Esophagus muscularis mucosa (tissue), 4 donors: ENCODE data around the gene RABGGTA. TPM values are rescaled to one million over a fixed set of nuclear protein-coding genes. Genes with fewer than 3 reads are reported as not detected.

ENCODE experiments used
- DNase-seq: peaks from one replicate; pipeline ENCODE4 v3.0.0-alpha.2; 2017; ENCODE audit errors: extremely low spot score
- H3K27ac ChIP-seq, 4 donors: fragments of 200-600 bp; sonication (generic); replicated peaks in 1 of 4; 1 replicate in 3 of 4; 2 replicates in 1 of 4; pipeline ENCODE4 v1.5.1; 2016 to 2019; ENCODE audit warnings: mild to moderate bottlenecking in 1 of 4
- H3K27me3 ChIP-seq, 4 donors: fragments of 200-600 bp; sonication (generic); one replicate each; pipeline versions ENCODE4 v1.5.1 to v1.6.0; 2016 to 2019
- H3K36me3 ChIP-seq, 4 donors: fragments of 200-600 bp; sonication (generic); one replicate each; pipeline ENCODE4 v1.5.1; 2016 to 2019
- H3K4me1 ChIP-seq, 4 donors: fragments of 200-600 bp; sonication (generic); one replicate each; pipeline ENCODE4 v1.5.1; 2016 to 2019
- H3K4me3 ChIP-seq, 4 donors: fragments of 200-600 bp; sonication (generic); 1 replicate in 2 of 4; 2 replicates in 2 of 4; pipeline ENCODE4 v1.5.1; 2016 to 2019; ENCODE audit warnings: mild to moderate bottlenecking in 4 of 4, moderate library complexity in 1 of 4
- H3K9me3 ChIP-seq, 4 donors: fragments of 200-600 bp; sonication (generic); 1 replicate in 3 of 4; 2 replicates in 1 of 4; pipeline ENCODE4 v1.5.1; 2016 to 2019
- CTCF ChIP-seq, 3 experiments: fragments of 200-600 bp in 2 of 3; fragments of 450-650 bp in 1 of 3; sonication (generic) in 2 of 3; IDR thresholded peaks; one replicate each; pipeline ENCODE4 v1.5.1; 2017 to 2019; ENCODE audit warnings: antibody characterized with exemption in 3 of 3, mild to moderate bottlenecking in 2 of 3, moderate library complexity in 1 of 3
- EP300 ChIP-seq: sonication (generic); formaldehyde crosslinking; IDR thresholded peaks from one replicate; pipeline ENCODE4 v1.6.1; 2017; ENCODE audit warnings: antibody characterized with exemption
- POLR2A ChIP-seq: fragments of 450-650 bp; IDR thresholded peaks from one replicate; pipeline ENCODE4 v1.6.1; 2017; ENCODE audit warnings: antibody characterized with exemption, moderate library complexity, mild to moderate bottlenecking, low read depth
- POLR2AphosphoS5 ChIP-seq, 2 donors: sonication (generic); formaldehyde crosslinking; IDR thresholded peaks; one replicate each; pipeline ENCODE4 v1.6.1; 2017; ENCODE audit warnings: antibody characterized with exemption in 2 of 2
- WGBS: methylation state at CpG from one replicate; pipeline ENCODE4 v1.1.5; 2018; 5-methylcytosine and 5-hydroxymethylcytosine counted together
- intact Hi-C: fragments of 100-400 bp; cut with DNase I; formaldehyde crosslinking; loops from one replicate; pipeline ENCODE4 v1.15.1; 2023
- total RNA-seq, 4 donors: library from RNA; depleted of rRNA; stranded (reverse); fragments of >200 nt; gene quantifications; one replicate each; pipeline versions ENCODE4 v1.1.0 to v1.2.1, GENCODE V29; 2016

The RABGGTA gene
- total RNA-seq, 4 donors from 2014 or later, result 14.6 to 27.8 (median 20.3) TPM

DNA sequence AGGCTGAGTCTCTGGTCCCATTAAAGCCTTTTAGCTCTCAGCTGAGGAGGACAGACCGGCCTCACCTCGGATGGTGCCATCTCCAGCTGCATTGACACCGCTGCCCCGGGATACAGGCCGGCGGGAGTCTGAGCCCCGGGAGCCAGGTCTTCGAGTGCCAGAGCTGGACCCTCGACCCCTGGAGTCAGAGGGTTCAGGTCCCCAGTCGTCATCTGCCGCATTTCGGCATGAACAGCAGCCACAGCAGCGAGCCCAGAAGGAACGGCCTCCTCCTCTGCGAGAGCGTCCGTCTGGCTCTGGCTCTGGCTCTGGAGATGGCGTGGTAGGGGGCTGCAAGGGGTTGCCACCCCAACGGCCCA, 9.4 kb downstream of the RABGGTA start:
- intact Hi-C loops, result no loop called here
- H3K4me3 ChIP-seq, result no peak overlapping the region
- no peaks in the 10 kb centered on the region for H3K9me3 ChIP-seq
- WGBS, result 93% methylated on average over 8 of the region's 19 CpGs
- H3K27ac ChIP-seq, result no peak overlapping the region
- peaks cover 0 to 9% (median 2%) of the 10 kb centered on the region in 4 donors for H3K4me1 ChIP-seq
- TF ChIP-seq EP300 (no peak), CTCF (IDR thresholded peaks at IDR 0.05) (no peak), POLR2AphosphoS5 (IDR thresholded peaks at IDR 0.05) (no peak), POLR2A (no peak)
- peaks cover 8 to 32% (median 21%) of the 10 kb centered on the region in 4 donors for H3K36me3 ChIP-seq
- DNase-seq, result no peak
- H3K27me3 ChIP-seq, result no peaks in the 10 kb centered on the region

DNA sequence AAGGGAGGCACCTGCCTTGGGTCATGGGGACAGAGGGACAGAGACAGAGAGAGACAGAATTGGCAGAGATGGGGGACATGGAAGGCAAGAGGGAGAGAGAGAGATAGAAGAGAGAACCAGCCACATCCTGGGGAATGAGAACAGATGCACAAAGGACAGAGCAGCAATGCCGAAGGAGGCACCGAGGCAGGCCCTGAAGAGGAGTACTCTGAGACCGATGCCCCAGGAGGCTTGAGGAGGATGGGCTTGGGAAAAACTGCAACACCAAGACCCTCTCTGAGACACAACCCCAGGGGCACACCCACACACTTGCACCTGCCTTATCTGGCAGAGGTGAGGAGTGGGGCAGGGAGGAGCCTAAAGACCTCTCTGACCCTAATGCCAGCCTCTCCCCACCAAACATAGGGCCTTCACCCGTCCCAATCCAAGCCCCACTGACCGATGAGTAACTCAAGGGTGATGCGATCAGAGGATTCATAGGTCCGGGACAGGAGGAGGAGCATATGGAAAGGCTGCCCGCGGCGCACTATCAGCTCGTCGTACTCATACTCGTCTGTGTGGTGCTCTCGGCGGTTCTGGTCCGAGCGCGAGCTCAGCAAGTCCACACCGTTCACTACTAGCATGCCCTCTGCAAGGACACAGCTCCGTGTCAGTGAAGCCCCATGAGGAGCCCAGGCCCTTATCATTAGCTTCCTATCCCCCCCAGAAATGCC, 10.0 kb downstream of the RABGGTA start:
- H3K9me3 ChIP-seq, result no peaks in the 10 kb centered on the region
- H3K27ac ChIP-seq, result no peak overlapping the region
- WGBS, result 92% methylated on average over 18 of the region's 20 CpGs
- peaks cover 0 to 9% (median 2%) of the 10 kb centered on the region in 4 donors for H3K4me1 ChIP-seq
- H3K27me3 ChIP-seq, result no peaks in the 10 kb centered on the region
- TF ChIP-seq POLR2A (no peak), CTCF (IDR thresholded peaks at IDR 0.05) (no peak), POLR2AphosphoS5 (IDR thresholded peaks at IDR 0.05) (no peak)
- H3K36me3 ChIP-seq, result peaks cover 3 to 27% (median 16%) of the 10 kb centered on the region in 4 donors
- intact Hi-C loops, result no loop called here
- no peak for DNase-seq
- H3K4me3 ChIP-seq, result no peak overlapping the region

DNA sequence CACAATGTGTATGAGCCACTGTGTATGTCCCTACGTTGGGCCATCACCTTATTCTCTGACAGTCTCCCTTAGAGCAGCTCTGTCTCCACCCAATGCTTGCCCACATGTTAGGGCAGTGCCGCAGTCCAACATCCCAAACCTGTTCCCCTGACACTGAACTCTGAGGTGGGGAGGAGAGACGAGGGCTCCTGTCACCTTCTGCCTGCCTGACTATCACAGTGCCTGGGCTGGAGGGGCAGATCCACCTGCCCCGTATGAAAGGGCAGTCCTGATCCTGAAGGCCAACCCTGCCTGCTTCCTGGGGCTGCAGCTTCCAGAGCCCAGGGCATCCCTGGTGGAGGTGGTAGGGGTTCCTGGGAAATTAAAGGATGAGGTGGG, 10.6 kb downstream of the RABGGTA start:
- H3K27ac ChIP-seq, result no peak overlapping the region

DNA sequence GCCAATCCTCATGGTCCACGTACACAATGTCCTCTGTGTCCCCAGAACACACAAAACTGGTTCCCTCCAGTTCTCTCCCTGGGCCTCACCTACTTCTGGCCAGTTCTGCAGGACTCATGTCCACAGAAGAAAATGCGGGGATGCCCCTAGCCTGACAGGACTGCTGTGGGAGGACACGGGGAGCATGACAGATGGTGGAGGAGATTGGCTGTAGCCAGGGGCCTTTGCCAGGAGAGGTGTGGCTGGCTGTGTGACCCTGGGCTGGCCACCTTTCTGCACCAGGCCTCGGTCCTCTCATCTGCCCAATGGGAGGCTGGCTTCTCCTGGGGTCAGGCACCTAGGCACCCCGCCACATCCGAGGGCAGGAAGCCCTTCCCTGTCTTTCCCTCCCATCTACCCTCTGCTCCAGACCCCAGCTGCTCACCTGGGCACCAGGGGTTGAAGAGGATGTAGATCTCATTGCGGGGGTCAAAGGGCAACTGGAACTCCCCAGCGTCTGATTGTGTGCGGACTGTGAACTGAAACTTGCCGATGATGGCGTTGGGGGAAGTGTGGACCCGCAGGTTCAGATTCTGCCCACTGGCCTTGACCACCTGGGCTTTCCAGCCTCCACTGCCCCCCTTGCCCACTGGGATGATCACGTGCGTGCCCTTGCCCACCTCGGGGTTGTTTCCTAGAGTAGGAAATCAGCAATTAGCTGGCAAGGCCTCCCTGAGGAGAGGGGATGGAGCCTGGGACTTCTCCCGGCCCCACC, 11.2 kb downstream of the RABGGTA start:
- DNase-seq, result no peak
- Histone ChIP-seq H3K4me3 (no peak overlapping the region), H3K27ac (no peak overlapping the region), H3K36me3 (peaks cover 0 to 20% (median 5%) of the 10 kb centered on the region in 4 donors), H3K27me3 (no peaks in the 10 kb centered on the region), H3K4me1 (peaks cover 0 to 9% (median 2%) of the 10 kb centered on the region in 4 donors), H3K9me3 (no peaks in the 10 kb centered on the region)
- TF ChIP-seq POLR2A (no peak), POLR2AphosphoS5 (IDR thresholded peaks at IDR 0.05) (no peak), CTCF (IDR thresholded peaks at IDR 0.05) (no peak), EP300 (no peak)
- intact Hi-C loops, result no loop called here
- 90% methylated on average over 15 of the region's 16 CpGs for WGBS

More for the DNA sequence above, 10.6 kb downstream of the RABGGTA start:
- TF ChIP-seq POLR2A (no peak), CTCF (IDR thresholded peaks at IDR 0.05) (no peak), EP300 (no peak), POLR2AphosphoS5 (IDR thresholded peaks at IDR 0.05) (no peak)
- Histone ChIP-seq H3K27me3 (no peaks in the 10 kb centered on the region), H3K4me3 (no peak overlapping the region), H3K4me1 (peaks cover 0 to 9% (median 2%) of the 10 kb centered on the region in 4 donors), H3K36me3 (peaks cover 0 to 20% (median 11%) of the 10 kb centered on the region in 4 donors), H3K9me3 (no peaks in the 10 kb centered on the region)
- 71% methylated on average over 1 of the region's 4 CpGs for WGBS
- DNase-seq, result no peak
- intact Hi-C loops, result no loop called here
